HG02763 (cell line): ENCODE measurements around the gene DBR1.

Experiments used
- ATAC-seq: cut with Tn5 transposase; IDR thresholded peaks from one replicate; pipeline ENCODE4 v1.9.1; 2021; ENCODE audit warnings: mild to moderate bottlenecking, moderate library complexity; ENCODE audit not compliant: unreplicated experiment

The DBR1 gene

DNA sequence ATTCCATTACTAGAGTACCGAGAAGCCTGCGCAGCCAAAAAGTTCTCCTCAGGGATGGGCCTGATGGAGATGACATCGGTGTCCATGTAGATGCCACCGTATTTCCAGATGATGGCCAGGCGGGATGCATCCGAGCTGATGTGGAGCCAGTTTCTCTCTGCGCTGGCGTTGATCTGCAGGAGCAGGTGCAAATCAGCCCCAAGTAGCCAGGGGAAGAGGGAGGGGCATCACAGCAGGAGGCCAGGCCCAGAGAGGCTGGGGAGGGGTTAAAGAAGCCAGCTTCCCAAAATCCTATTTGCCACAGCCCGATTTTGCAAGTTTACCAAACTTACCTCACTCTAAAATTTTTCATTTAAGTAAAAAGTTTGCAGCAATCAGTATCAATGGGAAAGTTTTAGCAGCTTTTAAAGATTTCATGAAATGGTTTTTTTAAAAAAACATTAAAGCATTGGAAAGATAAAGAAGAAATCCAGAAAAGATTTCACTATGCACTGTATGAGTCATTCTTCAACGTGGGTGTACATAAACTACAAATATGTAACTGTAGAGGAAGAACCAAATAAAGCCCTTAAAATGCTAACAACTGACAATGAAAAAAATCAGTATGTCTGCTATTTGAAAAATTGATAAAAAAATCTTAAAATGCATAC is 49.9 kb downstream of the DBR1 start:
- ATAC-seq: no peak

DNA sequence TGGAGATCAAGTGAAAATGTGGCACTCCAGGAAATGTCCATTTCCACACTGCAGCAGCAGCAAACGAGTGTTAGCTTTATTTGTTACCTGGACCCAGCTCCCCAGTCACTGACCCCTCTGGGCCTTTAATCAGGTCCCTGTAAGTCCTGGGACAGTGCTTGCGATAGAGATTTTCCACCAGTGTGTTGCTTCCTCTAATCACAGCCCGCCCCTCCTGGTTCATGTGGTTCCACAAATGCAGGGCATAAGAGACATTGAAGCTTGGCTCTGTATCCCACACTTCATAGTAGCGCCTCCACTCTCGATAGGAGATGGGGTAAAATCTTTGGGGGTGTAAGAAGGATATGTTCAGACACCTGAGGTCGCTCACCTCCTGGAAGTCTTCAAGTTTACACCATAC is 50.5 kb downstream of the DBR1 start:
- no peak for ATAC-seq

DNA sequence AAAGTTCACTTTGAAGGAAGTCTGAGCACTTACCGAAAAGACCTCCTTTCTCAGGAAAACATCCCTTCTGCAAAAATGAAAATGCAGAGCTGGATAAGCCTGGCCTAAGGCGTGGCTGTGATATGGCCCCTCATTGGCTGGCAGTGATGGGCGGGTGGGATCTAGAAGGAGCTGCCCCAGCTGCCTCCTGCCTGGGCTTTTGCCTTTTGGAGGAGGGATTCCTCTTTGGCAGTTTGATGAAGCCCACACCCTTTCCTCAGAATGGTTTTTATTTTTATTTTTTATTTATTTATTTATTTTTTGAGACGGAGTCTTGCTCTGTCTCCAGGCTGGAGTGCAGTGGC is 55.3 kb downstream of the DBR1 start:
- no peak for ATAC-seq

DNA sequence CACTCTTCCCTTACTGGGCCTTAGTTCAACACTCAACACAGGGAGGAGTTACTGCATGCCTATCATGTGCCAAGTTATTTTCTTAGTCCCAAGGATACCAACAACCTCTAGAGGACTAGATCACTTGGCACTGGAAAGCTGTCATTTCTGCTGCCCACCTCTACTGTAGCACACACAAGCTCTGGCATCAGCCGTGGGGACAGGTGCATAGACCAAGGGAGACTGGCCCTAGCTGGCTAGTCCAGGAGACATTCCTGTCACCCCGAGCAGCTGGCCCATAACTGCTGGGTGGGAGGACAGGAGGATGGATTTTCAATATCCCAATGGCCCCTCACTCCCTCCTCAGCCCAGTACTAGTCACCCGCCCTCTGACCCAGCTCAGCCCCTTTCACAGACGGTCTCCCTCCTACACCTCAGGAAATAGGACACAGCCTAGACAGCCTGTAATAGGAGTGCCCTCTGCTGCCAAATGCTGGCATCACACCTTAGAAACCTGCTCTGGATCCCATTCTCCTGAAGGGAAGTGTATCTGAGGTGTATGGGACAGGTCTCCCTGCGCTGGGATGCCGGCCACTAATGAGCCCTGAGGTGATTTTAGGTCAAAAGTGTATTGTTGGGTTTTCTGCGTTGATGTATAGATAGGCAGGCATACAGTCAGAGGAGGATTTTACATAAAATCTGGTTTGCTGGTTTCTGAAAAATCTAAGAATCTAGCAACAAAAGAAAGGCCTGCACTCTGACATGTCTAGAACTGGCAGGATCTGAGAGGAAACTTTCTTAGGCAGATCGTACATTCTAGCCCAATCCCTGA is 55.9 kb downstream of the DBR1 start:
- no peak for ATAC-seq

DNA sequence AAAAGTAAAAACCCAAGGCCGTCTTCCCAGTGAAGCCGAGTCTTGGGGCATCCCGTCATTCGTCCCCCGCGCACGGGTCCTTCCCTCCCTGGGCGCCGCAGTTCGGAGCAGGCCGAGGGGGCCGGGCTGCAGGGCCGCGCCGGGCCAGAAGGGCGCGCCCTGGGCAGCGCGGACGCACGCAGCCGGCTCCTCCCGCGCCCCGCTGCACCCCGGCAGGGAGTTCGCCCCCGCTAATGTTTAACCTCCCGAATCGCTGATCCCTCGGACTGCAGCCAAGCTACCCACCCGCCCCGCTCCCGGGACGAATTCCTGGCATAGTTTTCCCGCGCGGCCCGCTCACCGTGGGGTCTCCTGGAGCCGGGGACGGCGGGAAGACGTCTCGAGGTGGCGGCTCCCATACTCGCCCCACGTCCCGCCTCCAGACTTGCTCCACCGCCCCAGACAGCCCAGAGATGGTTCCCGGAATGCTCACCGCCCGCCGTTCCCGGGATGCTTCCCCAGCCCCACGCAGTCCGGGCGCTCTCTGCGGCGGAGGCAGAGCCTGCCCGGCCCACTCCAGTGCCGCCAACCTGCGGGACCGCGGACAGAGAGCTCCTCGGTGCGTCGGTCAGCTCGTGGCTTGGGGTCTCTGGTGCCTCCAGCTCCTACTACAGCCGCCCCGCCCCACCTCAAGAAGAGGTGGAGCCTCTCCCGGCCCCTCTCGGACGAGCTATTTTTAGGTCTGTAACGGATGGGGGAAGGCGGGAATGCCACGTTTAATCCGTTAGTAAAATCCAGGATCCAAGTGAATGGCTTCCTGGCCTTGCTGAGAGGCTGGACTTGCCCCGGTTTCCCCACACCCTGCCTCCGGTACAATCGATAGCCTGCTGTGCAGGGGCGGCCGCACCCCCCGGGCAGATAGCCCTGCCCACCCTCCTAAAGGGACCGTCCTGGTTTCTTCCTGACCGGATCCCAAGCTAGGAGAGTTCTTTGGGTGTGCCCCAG is 59.4 kb downstream of the DBR1 start, which contains the start of gene DZIP1L:
DZIP1L (minus strand) TSS at position 621 of the 984 bp plus-strand sequence. CDS start 11,637 bp downstream, outside the sequence.
- ATAC-seq: peak; percentile 86

DNA sequence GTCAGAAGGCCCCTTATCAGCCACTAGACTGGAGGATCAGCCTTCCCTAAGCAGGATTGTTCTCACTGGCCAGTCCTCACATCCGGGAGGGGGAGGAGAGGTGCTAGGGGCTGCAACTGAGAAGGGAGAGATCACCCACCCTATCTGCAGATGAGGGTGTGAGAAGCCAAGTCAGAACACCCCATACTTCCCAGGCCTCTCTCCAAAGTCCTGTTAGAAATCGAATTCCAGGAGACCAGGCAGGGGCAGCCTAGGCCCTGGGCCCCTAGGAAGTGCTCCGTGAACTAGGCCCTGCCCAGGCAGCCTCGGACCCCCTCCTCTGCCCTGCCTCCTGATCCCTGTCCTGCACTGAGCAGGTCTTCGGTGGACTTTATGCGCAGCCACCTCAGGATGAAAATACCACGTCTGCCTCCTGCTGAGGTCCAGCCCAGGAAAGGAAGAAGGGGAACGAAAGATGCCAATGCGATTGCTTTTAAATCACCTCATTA is 60.2 kb downstream of the DBR1 start:
- ATAC-seq: no peak

DNA sequence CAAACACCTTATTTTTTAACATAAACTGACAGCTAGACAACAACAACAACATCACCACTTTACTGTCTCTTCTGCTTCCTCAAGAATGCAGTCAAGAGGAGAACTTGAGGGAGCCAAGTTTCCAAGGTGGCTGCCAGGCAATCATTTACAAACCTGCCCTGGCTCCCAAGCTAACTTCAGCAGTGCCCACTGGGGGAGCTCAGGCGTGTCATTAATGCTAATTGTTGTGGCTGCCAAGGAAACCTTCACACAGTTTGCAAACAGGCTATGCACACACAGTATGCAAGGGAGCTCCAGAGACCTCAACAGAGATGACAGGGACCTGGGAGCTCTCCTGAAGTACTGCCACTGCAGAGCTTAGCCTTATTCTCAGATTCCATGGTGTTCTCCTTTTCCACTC is 61.4 kb downstream of the DBR1 start:
- no peak for ATAC-seq

DNA sequence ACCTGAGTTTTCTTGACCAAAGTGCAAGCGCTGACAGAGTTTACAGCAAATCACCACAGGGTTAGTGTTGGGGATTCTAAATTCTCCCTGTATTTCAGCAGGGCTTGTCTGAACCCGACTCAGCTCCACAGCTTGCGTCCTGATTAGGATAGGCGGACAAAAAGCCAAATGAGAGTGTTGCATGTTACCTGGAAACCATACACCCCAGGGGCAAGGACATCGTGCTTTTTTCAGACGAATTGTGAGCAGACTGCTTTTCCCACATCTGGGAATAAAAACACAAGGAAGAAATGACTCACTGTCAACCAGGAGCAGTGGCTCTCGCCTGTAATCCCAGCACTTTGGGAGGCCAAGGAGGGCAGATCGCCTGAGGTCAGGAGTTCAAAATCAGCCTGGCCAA is 62.4 kb downstream of the DBR1 start:
- no peak for ATAC-seq
